Raji (cell line): Measurements from ENCODE around the gene SLC25A10.

Experiments used
- POLR2A ChIP-seq: IDR thresholded peaks from 2 replicates; pipeline ENCODE4 v1.6.1; 2011; ENCODE audit warnings: low read depth, low read length, control low read depth; ENCODE audit not compliant: insufficient read depth

The SLC25A10 gene, protein sequence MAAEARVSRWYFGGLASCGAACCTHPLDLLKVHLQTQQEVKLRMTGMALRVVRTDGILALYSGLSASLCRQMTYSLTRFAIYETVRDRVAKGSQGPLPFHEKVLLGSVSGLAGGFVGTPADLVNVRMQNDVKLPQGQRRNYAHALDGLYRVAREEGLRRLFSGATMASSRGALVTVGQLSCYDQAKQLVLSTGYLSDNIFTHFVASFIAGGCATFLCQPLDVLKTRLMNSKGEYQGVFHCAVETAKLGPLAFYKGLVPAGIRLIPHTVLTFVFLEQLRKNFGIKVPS

GRCh38 chr17:81711814-81712467 is at the start of gene SLC25A10:
Gene SLC25A10, plus strand, starts transcription at chr17:81712284. Its CDS starts 143 bp downstream, at chr17:81712427.
- peak; percentile 53; the same call in 1 of the 2 replicates for TF ChIP-seq POLR2A

DNA sequence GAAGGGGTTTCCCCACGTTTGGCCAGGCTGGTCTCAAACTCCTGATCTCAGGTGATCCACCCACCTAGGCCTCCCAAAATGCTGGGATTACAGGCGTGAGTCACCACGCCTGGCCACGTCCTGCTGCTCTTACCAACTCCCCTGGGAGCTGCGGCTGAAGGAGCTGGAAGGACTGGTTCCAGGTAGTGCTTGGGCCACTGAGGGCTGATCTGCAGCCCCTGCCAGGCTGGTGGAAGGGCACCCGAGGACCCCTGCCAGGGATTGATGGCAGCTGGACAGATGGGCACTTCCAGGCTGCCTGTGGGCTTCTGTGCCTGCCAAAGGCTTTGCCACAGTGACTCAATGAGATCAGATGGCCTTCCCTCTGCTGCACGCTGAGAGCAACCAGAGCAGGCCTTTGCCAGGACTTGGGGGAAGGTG is 48.0 kb upstream of the SLC25A10 start:
- no peak; the same call in 1 of the 2 replicates for TF ChIP-seq POLR2A

- no peak for TF ChIP-seq POLR2A
Measured at GRCh38 chr17:81665205-81666091, 46.6 kb upstream of the SLC25A10 start.

DNA sequence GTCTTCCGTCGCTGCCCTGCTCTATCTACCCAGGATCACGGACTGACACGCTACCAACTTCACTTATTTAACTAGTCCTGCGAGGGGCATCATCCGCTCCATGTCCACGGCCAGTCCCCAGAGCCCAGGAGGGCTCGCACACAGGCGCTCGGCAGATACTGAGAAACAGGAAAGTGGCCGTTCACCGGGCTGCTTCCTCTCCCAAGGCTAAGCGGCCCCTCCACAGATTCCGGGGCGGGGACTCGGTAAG is 46.1 kb upstream of the SLC25A10 start:
- no peak for TF ChIP-seq POLR2A

GRCh38 chr17:81666342-81667191 is 45.5 kb upstream of the SLC25A10 start, which contains the start of the genes CCDC137 and OXLD1:
Gene CCDC137, plus strand, starts transcription at chr17:81666737. Its CDS starts 30 bp downstream, at chr17:81666767.
Gene OXLD1, minus strand, starts transcription at chr17:81666605. Its CDS starts 28 bp downstream, at chr17:81666577.
- peak; percentile 97 for TF ChIP-seq POLR2A

DNA sequence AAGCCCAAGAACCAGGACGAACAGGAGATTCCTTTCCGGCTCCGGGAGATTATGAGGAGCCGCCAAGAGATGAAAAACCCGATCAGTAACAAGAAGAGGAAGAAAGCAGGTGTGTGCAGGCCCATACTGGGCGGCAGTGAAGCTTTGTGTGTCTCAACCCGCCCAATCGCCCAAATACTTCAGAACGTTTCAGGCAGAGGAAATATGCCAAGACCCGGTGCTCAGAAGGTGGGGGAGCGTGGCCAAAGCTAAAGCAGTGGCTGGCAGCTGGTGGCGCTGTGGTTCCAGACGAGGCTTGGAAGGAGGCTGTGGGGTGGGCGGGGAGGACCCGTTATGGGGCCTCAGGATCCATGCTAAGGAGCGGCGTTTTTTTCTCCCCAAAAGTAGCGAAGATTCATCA is 44.3 kb upstream of the SLC25A10 start:
- TF ChIP-seq POLR2A = no peak

GRCh38 chr17:81672504-81672903 is 39.6 kb upstream of the SLC25A10 start:
- TF ChIP-seq POLR2A = no peak

DNA sequence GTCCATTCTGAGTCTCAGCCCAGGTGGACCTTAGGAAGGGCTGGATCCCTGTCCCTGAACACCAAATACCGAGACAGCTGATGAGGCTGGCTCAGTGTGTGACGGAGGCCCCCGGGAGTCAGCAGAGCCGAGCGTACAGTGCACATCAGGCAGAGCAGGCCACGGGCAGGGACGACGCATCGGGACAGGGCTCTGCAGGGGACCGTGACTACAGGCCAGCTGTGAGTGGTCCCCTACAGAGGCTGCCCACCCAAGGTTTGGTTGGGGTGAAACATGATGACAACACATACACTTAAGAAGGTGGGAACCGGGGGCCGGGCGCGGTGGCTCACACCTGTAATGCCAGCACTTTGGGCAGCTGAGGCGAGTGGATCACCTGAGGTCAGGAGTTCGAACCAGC is 39.1 kb upstream of the SLC25A10 start:
- TF ChIP-seq POLR2A = no peak

GRCh38 chr17:81673561-81674258 is 38.4 kb upstream of the SLC25A10 start:
- TF ChIP-seq POLR2A = no peak

- TF ChIP-seq POLR2A = no peak
Measured at GRCh38 chr17:81676906-81677305, 35.2 kb upstream of the SLC25A10 start.

DNA sequence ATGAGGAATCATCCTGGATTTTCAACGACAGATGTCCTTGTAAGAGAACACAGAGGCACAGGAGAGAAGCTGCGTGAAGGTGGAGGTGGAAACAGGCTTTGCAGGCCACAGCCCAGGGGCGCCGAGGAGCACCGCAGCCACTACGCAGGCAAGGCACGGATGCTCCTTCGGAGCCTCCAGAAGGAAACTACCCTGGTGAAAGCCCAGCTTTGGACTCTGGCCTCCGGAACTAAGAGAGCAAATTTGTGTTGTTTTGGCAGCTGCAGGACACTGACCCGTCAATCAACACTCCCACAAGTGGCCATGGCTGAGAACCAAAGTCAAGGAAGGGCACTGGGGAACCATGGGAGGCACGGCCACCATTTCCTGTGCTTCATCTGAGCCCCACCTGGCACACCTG is 31.9 kb upstream of the SLC25A10 start:
- TF ChIP-seq POLR2A = no peak

- TF ChIP-seq POLR2A = no peak
Measured at GRCh38 chr17:81681672-81682071, 30.4 kb upstream of the SLC25A10 start.

- no peak for TF ChIP-seq POLR2A
Measured at GRCh38 chr17:81682565-81683207, 29.4 kb upstream of the SLC25A10 start.

GRCh38 chr17:81683208-81683583 is 28.9 kb upstream of the SLC25A10 start:
- no peak for TF ChIP-seq POLR2A
